Memory B cell (primary cell): ENCODE data around the gene MCTP1.
"Not testable (repeated sequence)": the region's sequence is repeated elsewhere in the genome, so short reads cannot be mapped to it uniquely, and the experiment has no call there.

Source experiments
- ATAC-seq: fragments of 150-1000 bp; cut with Tn5 transposase; 2 replicates; pipeline ENCODE4 v1.10.0; 2021; ENCODE audit warnings: low read depth, mild to moderate bottlenecking, moderate library complexity
- DNase-seq, 2 donors: peaks; one replicate each; pipeline ENCODE4 v3.0.0; 2022; ENCODE audit warnings: low spot score in 2 of 2
- H3K27ac Mint-ChIP-seq: one replicate; pipeline ENCODE4 v1.8.0; 2022; ENCODE audit warnings: mild to moderate bottlenecking, moderate library complexity, mixed read lengths
- H3K27me3 Mint-ChIP-seq: one replicate; pipeline ENCODE4 v1.8.0; 2022; ENCODE audit warnings: mixed read lengths
- H3K36me3 Mint-ChIP-seq: one replicate; pipeline ENCODE4 v1.8.0; 2022; ENCODE audit warnings: mild to moderate bottlenecking, mixed read lengths
- H3K4me1 Mint-ChIP-seq: one replicate; pipeline ENCODE4 v1.8.0; 2022; ENCODE audit warnings: mixed read lengths
- H3K4me3 Mint-ChIP-seq: one replicate; pipeline ENCODE4 v1.8.0; 2022; ENCODE audit warnings: mild to moderate bottlenecking, moderate library complexity, mixed read lengths
- H3K9me3 Mint-ChIP-seq: one replicate; pipeline ENCODE4 v1.8.0; 2022; ENCODE audit warnings: mixed read lengths

Gene MCTP1

GRCh38 chr5:94972268-94972667, 312.6 kb downstream of the MCTP1 start:
- peaks cover 6% of the 10 kb centered on the region for H3K9me3 Mint-ChIP-seq

DNA sequence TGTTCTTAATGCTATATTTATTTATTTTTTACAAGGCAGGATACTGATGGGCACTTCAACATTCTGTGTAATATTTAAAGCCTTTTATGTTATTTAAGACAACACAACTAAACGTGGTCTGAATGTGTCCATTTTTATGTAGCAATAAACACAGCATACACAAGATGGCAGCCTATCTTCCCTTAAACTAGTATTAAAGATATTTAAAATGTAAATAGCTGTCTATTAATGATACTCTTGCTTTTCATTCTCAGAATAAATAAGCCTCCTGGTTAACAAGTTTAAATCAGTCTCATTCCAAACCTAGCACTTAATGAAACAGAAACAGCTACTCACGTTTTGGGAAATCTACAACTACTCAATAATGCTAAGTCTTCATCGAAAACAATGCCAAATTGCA, 315.7 kb downstream of the MCTP1 start:
- Mint-ChIP-seq H3K9me3 (no peaks in the 10 kb centered on the region), H3K4me1 (peaks cover 2% of the 10 kb centered on the region), H3K27ac (no peak overlapping the region), H3K27me3 (no peaks in the 10 kb centered on the region), H3K36me3 (no peaks in the 10 kb centered on the region), H3K4me3 (no peak overlapping the region)
- ATAC-seq (no peak), DNase-seq (no peak)

More at GRCh38 chr5:94972268-94972667, 312.6 kb downstream of the MCTP1 start:
- H3K27me3 Mint-ChIP-seq: no peaks in the 10 kb centered on the region
- H3K36me3 Mint-ChIP-seq: no peaks in the 10 kb centered on the region
- no peak overlapping the region for H3K27ac Mint-ChIP-seq
- H3K4me3 Mint-ChIP-seq: no peak overlapping the region
- peaks cover 2% of the 10 kb centered on the region for H3K4me1 Mint-ChIP-seq
- no peak for DNase-seq
- no peak for ATAC-seq

DNA sequence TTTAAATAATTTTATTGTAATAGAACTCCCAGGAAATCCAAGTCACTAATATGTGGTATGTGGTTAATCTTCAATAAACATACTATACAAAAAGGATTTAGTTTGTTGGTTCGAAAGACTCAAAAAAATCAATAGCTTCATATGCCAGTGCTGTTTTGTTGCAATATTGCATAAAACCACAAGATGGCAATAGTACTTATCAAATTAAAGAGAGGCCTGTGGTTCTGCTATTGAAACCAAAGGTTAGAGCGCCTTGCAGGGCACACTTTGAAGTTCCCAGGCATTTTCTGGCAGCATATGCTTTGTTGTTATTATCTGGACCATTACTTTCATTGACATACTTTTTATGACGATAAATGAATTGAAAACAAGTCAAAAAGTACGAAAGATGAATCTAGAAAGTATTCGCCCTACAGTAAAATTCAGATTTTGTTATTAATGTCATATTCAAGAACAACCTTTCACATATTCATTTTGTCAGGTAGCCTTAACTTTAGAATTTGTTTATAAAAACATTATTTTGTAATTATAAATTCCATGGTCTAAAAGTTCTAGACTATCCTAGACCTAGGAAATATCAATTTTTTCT, 316.3 kb downstream of the MCTP1 start:
- Mint-ChIP-seq H3K27ac (no peak overlapping the region), H3K36me3 (no peaks in the 10 kb centered on the region), H3K4me1 (peaks cover 2% of the 10 kb centered on the region), H3K4me3 (no peak overlapping the region), H3K9me3 (no peaks in the 10 kb centered on the region), H3K27me3 (no peaks in the 10 kb centered on the region)
- DNase-seq (peak in 1 of 2 donors; percentile 12), ATAC-seq (peak; percentile 44)

DNA sequence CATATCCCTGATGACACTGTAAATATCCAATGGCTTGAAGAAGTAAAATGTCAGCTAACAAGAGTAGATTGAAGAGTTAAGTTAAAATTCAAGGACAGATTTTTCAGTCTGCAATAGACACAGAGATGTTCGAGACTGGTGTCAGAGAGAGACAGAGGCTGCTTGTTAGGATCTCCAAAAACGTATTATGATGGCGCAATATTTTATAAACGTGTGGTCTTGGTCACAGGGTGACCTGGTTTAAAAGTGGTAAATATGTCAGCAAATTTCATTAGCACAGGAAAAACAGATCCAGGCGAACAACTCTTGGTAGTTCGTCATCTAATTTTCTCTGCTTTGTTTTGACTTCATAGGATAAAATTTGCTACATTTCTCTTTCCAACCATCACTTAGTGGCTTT, 317.4 kb downstream of the MCTP1 start:
- Mint-ChIP-seq H3K27me3 (no peaks in the 10 kb centered on the region), H3K4me1 (peaks cover 2% of the 10 kb centered on the region), H3K4me3 (no peak overlapping the region), H3K9me3 (no peaks in the 10 kb centered on the region), H3K27ac (no peak overlapping the region), H3K36me3 (no peaks in the 10 kb centered on the region)
- ATAC-seq: no peak
- no peak for DNase-seq

DNA sequence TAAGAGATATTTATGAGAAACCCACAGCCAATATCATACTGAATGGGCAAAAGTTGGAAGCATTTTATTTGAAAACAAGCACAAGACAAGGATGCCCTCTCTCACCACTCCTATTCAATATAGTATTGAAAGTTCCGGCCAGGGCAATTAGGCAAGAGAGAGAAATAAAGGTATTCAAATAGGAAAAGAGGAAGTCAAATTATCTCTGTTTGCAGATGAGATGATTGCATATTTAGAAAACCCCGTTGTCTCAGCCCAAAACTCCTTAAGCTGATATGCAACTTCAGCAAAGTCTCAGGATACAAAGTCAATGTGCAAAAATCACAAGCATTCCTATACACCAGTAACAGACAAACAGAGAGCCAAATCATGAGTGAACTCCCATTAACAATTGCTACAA, 325.6 kb downstream of the MCTP1 start:
- not testable (repeated sequence) for H3K9me3 Mint-ChIP-seq, H3K27ac Mint-ChIP-seq

GRCh38 chr5:94945656-94946055, 339.2 kb downstream of the MCTP1 start:
- H3K4me1 Mint-ChIP-seq: no peaks in the 10 kb centered on the region
- ATAC-seq (no peak), DNase-seq (no peak)
- no peaks in the 10 kb centered on the region for H3K36me3 Mint-ChIP-seq
- no peak overlapping the region for H3K4me3 Mint-ChIP-seq
- H3K27ac Mint-ChIP-seq: no peak overlapping the region
- peaks cover 3% of the 10 kb centered on the region for H3K9me3 Mint-ChIP-seq
- H3K27me3 Mint-ChIP-seq: no peaks in the 10 kb centered on the region

More for the DNA sequence above, 325.6 kb downstream of the MCTP1 start:
- not testable (repeated sequence) for H3K4me3 Mint-ChIP-seq, DNase-seq, H3K27me3 Mint-ChIP-seq, H3K4me1 Mint-ChIP-seq, ATAC-seq, H3K36me3 Mint-ChIP-seq

DNA sequence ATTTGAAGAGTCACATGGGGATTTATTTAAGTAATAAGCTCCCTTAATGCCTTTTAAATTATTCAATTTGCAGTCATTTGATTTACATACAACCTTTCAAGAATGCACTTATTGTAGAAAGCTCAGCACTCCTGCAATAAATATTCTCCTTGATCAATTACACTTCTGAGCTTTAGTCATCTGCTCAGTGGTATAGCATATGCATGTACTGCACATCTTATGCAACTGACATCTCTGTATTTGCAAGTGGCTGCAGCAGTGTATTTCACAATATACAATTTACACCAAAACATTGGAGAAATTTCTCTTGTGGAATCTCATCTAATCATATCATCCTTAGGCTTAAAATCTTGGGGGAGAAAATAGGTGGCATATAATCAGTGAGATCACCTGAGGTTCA, 340.7 kb downstream of the MCTP1 start:
- H3K4me3 Mint-ChIP-seq: no peak overlapping the region
- peaks cover 3% of the 10 kb centered on the region for H3K9me3 Mint-ChIP-seq
- ATAC-seq: no peak
- no peaks in the 10 kb centered on the region for H3K36me3 Mint-ChIP-seq
- H3K27me3 Mint-ChIP-seq: no peaks in the 10 kb centered on the region
- H3K27ac Mint-ChIP-seq: no peak overlapping the region
- no peaks in the 10 kb centered on the region for H3K4me1 Mint-ChIP-seq
- DNase-seq: no peak

- Mint-ChIP-seq H3K4me1 (no peaks in the 10 kb centered on the region), H3K36me3 (no peaks in the 10 kb centered on the region), H3K9me3 (no peaks in the 10 kb centered on the region), H3K27me3 (peaks cover 1% of the 10 kb centered on the region), H3K4me3 (no peak overlapping the region), H3K27ac (no peak overlapping the region)
- ATAC-seq: no peak
- DNase-seq: no peak
Observed at GRCh38 chr5:94941122-94941755, 343.7 kb downstream of the MCTP1 start.

- no peak for DNase-seq
Observed at GRCh38 chr5:94932259-94932658, 352.6 kb downstream of the MCTP1 start.

DNA sequence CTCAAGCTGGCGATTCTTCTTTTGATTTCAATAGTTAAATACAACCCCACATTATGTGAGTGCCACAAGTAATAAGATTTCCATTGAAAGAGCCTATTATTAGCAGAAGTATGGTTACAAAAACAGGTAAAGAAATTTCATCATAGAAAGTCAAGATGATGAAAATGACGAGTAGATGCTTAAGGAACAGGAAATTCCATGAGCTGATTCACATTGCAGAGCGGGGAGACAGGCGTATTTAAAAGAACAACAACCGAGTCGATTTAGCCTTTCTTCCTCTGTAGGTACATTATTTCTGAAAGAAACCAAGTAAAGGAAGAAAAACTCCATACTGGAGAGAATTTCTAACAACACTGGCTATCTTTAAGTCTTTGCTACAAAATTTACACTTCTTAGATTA, 356.0 kb downstream of the MCTP1 start:
- no peaks in the 10 kb centered on the region for H3K27me3 Mint-ChIP-seq
- ATAC-seq (no peak), DNase-seq (no peak)
- no peaks in the 10 kb centered on the region for H3K4me1 Mint-ChIP-seq
- H3K27ac Mint-ChIP-seq: no peak overlapping the region
- no peaks in the 10 kb centered on the region for H3K36me3 Mint-ChIP-seq
- H3K9me3 Mint-ChIP-seq: no peaks in the 10 kb centered on the region
- H3K4me3 Mint-ChIP-seq: no peak overlapping the region

More at GRCh38 chr5:94932259-94932658, 352.6 kb downstream of the MCTP1 start:
- no peaks in the 10 kb centered on the region for H3K27me3 Mint-ChIP-seq
- no peaks in the 10 kb centered on the region for H3K9me3 Mint-ChIP-seq
- ATAC-seq: no peak
- no peak overlapping the region for H3K27ac Mint-ChIP-seq
- H3K4me1 Mint-ChIP-seq: no peaks in the 10 kb centered on the region
- H3K4me3 Mint-ChIP-seq: no peak overlapping the region
- H3K36me3 Mint-ChIP-seq: no peaks in the 10 kb centered on the region

DNA sequence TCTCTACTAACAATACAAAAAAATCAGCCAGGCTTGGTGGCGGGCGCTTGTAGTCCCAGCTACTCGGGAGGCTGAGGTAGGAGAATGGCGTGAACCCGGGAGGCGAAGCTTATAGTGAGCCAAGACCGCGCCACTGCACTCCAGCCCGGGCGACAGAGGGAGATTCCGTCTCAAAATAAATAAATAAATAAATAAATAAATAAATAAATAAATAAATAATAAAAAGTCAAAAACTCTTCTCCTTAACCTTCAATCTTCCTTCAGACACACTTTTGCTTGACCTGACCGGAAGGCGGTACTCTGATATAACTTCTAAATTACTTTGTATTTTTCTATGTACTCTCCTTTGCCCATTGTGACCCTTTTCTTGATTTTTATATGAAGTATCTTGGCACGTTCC, 364.3 kb downstream of the MCTP1 start:
- no peaks in the 10 kb centered on the region for H3K9me3 Mint-ChIP-seq
- no peaks in the 10 kb centered on the region for H3K27me3 Mint-ChIP-seq
- no peak overlapping the region for H3K27ac Mint-ChIP-seq
- no peaks in the 10 kb centered on the region for H3K36me3 Mint-ChIP-seq
- no peak overlapping the region for H3K4me3 Mint-ChIP-seq
- no peaks in the 10 kb centered on the region for H3K4me1 Mint-ChIP-seq
- DNase-seq: no peak
- no peak for ATAC-seq

- no peak for DNase-seq
- Mint-ChIP-seq H3K9me3 (no peaks in the 10 kb centered on the region), H3K27me3 (no peaks in the 10 kb centered on the region), H3K36me3 (no peaks in the 10 kb centered on the region), H3K4me3 (no peak overlapping the region), H3K4me1 (no peaks in the 10 kb centered on the region), H3K27ac (no peak overlapping the region)
- no peak for ATAC-seq
Observed at GRCh38 chr5:94916619-94917018, 368.3 kb downstream of the MCTP1 start.

- no peak for DNase-seq
- no peak overlapping the region for H3K4me3 Mint-ChIP-seq
- no peaks in the 10 kb centered on the region for H3K36me3 Mint-ChIP-seq
- H3K27ac Mint-ChIP-seq: peak overlapping the region; percentile 36
- no peaks in the 10 kb centered on the region for H3K4me1 Mint-ChIP-seq
- peaks cover 2% of the 10 kb centered on the region for H3K27me3 Mint-ChIP-seq
- no peaks in the 10 kb centered on the region for H3K9me3 Mint-ChIP-seq
- no peak for ATAC-seq
Observed at GRCh38 chr5:94911276-94911675, 373.6 kb downstream of the MCTP1 start.

GRCh38 chr5:94910721-94911120, 374.2 kb downstream of the MCTP1 start:
- Mint-ChIP-seq H3K9me3 (no peaks in the 10 kb centered on the region), H3K27me3 (peaks cover 2% of the 10 kb centered on the region), H3K36me3 (no peaks in the 10 kb centered on the region), H3K4me3 (no peak overlapping the region), H3K27ac (peak overlapping the region; percentile 36), H3K4me1 (no peaks in the 10 kb centered on the region)
- DNase-seq: no peak
- ATAC-seq: no peak

DNA sequence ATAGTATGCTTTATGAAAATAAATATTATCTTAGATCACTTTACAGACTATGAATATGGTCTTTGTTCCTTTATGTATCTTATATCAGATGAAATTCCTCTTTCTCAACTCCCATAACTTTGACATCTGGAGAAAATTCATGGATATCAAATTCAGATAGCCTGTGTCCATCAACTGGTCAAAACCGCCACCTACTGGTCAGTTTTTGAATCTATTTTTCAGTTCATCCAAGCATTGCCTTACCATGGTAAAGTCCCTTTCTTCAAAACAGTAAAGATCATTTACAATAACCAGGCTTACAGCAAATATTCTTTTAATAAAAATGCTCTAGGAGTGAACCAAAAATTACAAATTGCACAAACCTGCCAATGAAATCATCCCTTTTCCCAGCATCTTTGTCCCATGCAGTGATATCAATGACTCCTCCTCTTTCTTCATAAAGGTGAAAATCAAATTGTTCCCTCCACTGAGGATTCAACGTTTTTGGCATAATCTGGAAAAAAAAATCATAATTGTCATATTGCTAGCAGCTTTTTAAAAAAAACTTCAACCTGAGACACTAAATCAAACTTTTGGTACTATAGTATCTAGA, 375.9 kb downstream of the MCTP1 start:
- Mint-ChIP-seq H3K4me1 (no peaks in the 10 kb centered on the region), H3K4me3 (no peak overlapping the region), H3K9me3 (no peaks in the 10 kb centered on the region), H3K27me3 (peaks cover 2% of the 10 kb centered on the region), H3K36me3 (no peaks in the 10 kb centered on the region), H3K27ac (no peak overlapping the region)
- DNase-seq (peak in 1 of 2 donors; percentile 1), ATAC-seq (no peak)
